EL (cell line): Measurements from ENCODE around the gene SPTSSA.
"Not testable (repeated sequence)": the region's sequence is repeated elsewhere in the genome, so short reads cannot be mapped to it uniquely, and the experiment has no call there.

ENCODE experiments used
- DNase-seq: peaks from one replicate; pipeline ENCODE4 v3.0.0-alpha.2; 2016

The SPTSSA gene

GRCh38 chr14:34425095-34425851, 36.8 kb downstream of the SPTSSA start:
- DNase-seq, result no peak

- no peak for DNase-seq
Measured at GRCh38 chr14:34424488-34424887, 37.6 kb downstream of the SPTSSA start.

- no peak for DNase-seq
Measured at GRCh38 chr14:34423445-34423844, 38.6 kb downstream of the SPTSSA start.

- DNase-seq, result no peak
Measured at GRCh38 chr14:34420547-34421150, 41.4 kb downstream of the SPTSSA start.

GRCh38 chr14:34409721-34410120, 52.3 kb downstream of the SPTSSA start:
- DNase-seq, result no peak

- no peak for DNase-seq
Measured at GRCh38 chr14:34407951-34408350, 54.1 kb downstream of the SPTSSA start.

- DNase-seq, result no peak
Measured at GRCh38 chr14:34404416-34404815, 57.6 kb downstream of the SPTSSA start.

GRCh38 chr14:34403646-34404045, 58.4 kb downstream of the SPTSSA start:
- DNase-seq, result no peak

GRCh38 chr14:34398024-34398423, 64.0 kb downstream of the SPTSSA start:
- no peak for DNase-seq

- DNase-seq, result no peak
Measured at GRCh38 chr14:34387974-34388516, 74.0 kb downstream of the SPTSSA start.

GRCh38 chr14:34386865-34387485, 75.1 kb downstream of the SPTSSA start:
- DNase-seq, result no peak

- not testable (repeated sequence) for DNase-seq
Measured at GRCh38 chr14:34385881-34386280, 76.2 kb downstream of the SPTSSA start.

- DNase-seq, result no peak
Measured at GRCh38 chr14:34383839-34384238, 78.2 kb downstream of the SPTSSA start.
